Left colon (tissue), 2 donors: Measurements from ENCODE around the gene CPLANE2. TPM values are rescaled to one million over a fixed set of nuclear protein-coding genes. Genes with fewer than 3 reads are reported as not detected.
A peak's percentile ranks its signal among the peaks of the same experiment; 100 is the strongest.
"Not testable (repeated sequence)": the region's sequence is repeated elsewhere in the genome, so short reads cannot be mapped to it uniquely, and the experiment has no call there.

Experiments
- ATAC-seq: fragments of 200-7000 bp; cut with Tn5 transposase; one replicate; pipeline ENCODE4 v1.9.1; 2020; ENCODE audit warnings: mild to moderate bottlenecking, moderate library complexity
- DNase-seq, 2 donors: peaks; one replicate each; pipeline ENCODE4 v3.0.0-alpha.2; 2020
- intact Hi-C, 2 donors: fragments of 100-400 bp; cut with DNase I in 1 of 2; cut with micrococcal nuclease in 1 of 2; formaldehyde crosslinking; loops; one replicate each; pipeline versions ENCODE4 v1.11.2 to v1.14.0; 2022; cut with DNase I, micrococcal nuclease
- total RNA-seq, 2 donors: library from RNA; stranded (reverse); fragmentation: NEBNext Ultra II Directional; extraction: Animal tissue kit (Norgen Biotek cat#: 25700); gene quantifications; one replicate each; pipeline ENCODE4 v1.2.1, GENCODE V29; 2021
- donor health status: DM: no; HTN: no; CAD: no.
- donor health status: DM: yes; HTN: yes; CAD: no.

Gene CPLANE2
- total RNA-seq, 2 donors from 2014 or later: 5.9 to 7.6 TPM

GRCh38 chr1:16235944-16236510 lies 956 bp downstream of the CPLANE2 start:
- peak; percentile 71 for ATAC-seq
- DNase-seq: peak; percentile 62 to 63
- intact Hi-C loops: no loop called here

- no peak for ATAC-seq
- intact Hi-C loops: no loop called here
- DNase-seq: no peak
These were observed 1.6 kb downstream of the CPLANE2 start for GRCh38 chr1:16235347-16235746.

GRCh38 chr1:16233431-16233830 lies 3.6 kb downstream of the CPLANE2 start:
- intact Hi-C loops: no loop called here
- no peak for ATAC-seq
- DNase-seq: peak in 1 of 2 donors; percentile 2

- DNase-seq (no peak), ATAC-seq (no peak)
These were observed 4.7 kb downstream of the CPLANE2 start for GRCh38 chr1:16232316-16232710.

GRCh38 chr1:16231331-16232315 lies 5.4 kb downstream of the CPLANE2 start:
- intact Hi-C loops: no loop called here
- ATAC-seq: no peak
- no peak for DNase-seq

More at GRCh38 chr1:16232316-16232710, 4.7 kb downstream of the CPLANE2 start:
- intact Hi-C loops: no loop called here

- DNase-seq: no peak
- intact Hi-C loops: no loop called here
These were observed 6.2 kb downstream of the CPLANE2 start for GRCh38 chr1:16230744-16231143.

GRCh38 chr1:16229976-16230740 lies 6.8 kb downstream of the CPLANE2 start:
- intact Hi-C loops: no loop called here
- DNase-seq (no peak), ATAC-seq (no peak)

More at GRCh38 chr1:16230744-16231143, 6.2 kb downstream of the CPLANE2 start:
- ATAC-seq: no peak

GRCh38 chr1:16226490-16227179 lies 10.3 kb downstream of the CPLANE2 start:
- intact Hi-C loops: no loop called here
- DNase-seq: peak; percentile 67 to 77
- peak; percentile 92 for ATAC-seq

- intact Hi-C loops: no loop called here
- DNase-seq (no peak), ATAC-seq (no peak)
These were observed 10.9 kb downstream of the CPLANE2 start for GRCh38 chr1:16226129-16226489.

GRCh38 chr1:16224472-16224871 lies 12.5 kb downstream of the CPLANE2 start:
- DNase-seq (no peak), ATAC-seq (no peak)
- intact Hi-C loops: no loop called here

GRCh38 chr1:16222716-16223115 lies 14.3 kb downstream of the CPLANE2 start:
- intact Hi-C loops, ATAC-seq, DNase-seq: not testable (repeated sequence)

- ATAC-seq (no peak), DNase-seq (no peak)
- intact Hi-C loops: no loop called here
These were observed 15.5 kb downstream of the CPLANE2 start for GRCh38 chr1:16221499-16221898.

GRCh38 chr1:16219968-16220500 lies 16.9 kb downstream of the CPLANE2 start:
- ATAC-seq: no peak
- no peak for DNase-seq
- intact Hi-C loops: no loop called here

GRCh38 chr1:16218674-16219071 lies 18.3 kb downstream of the CPLANE2 start:
- ATAC-seq (no peak), DNase-seq (no peak)
- intact Hi-C loops: no loop called here

GRCh38 chr1:16218014-16218673 lies 18.8 kb downstream of the CPLANE2 start:
- intact Hi-C loops: no loop called here
- DNase-seq (peak; percentile 60 to 70), ATAC-seq (peak; percentile 45)

GRCh38 chr1:16217061-16217785 lies 19.8 kb downstream of the CPLANE2 start:
- peak; percentile 83 for ATAC-seq
- peak; percentile 99 to 100 for DNase-seq
- intact Hi-C loops: no loop called here
